ENCODE data around the gene RTL1. TPM values are rescaled to one million over a fixed set of nuclear protein-coding genes. Genes with fewer than 3 reads are reported as not detected.

Gene RTL1
- total and polyA plus RNA-seq, 2 of the 8 experiments (the other 6 are each of a cell fraction or from before 2014, with no cell fraction given), result not detected

- TF ChIP-seq EGR1 (IDR thresholded peaks at IDR 0.05; ENCODE audit: borderline replicate concordance, low read depth, low read length) (no peak), RNF2 (IDR thresholded peaks at IDR 0.05; ENCODE audit: borderline replicate concordance, low read depth, low read length, missing control alignments, poor library complexity, severe bottlenecking) (no peak), GTF2F1 (IDR thresholded peaks at IDR 0.05; ENCODE audit: borderline replicate concordance, low read depth, low read length) (no peak)
Observed at GRCh38 chr14:100836311-100836805, 67.2 kb downstream of the RTL1 start (continued).

Data from H1 (cell line).